CD4-positive, alpha-beta T cell treated with Interleukin-6 at 100 ng/mL for 8 hours (primary cell): Measurements from ENCODE around the gene LRWD1.

Source experiments
- DNase-seq: peaks from one replicate; pipeline ENCODE4 v3.0.0-alpha.2; 2020; ENCODE audit warnings: mixed read lengths, low spot score

LRWD1 gene

GRCh38 chr7:102464577-102465280 lies at the start of gene LRWD1, which contains the start of gene ALKBH4:
TSS of gene LRWD1 (plus strand) at chr7:102464984. CDS start at chr7:102465081, 97 bp downstream.
TSS of gene ALKBH4 (minus strand) at chr7:102464863. CDS start at chr7:102464836, 27 bp downstream.
- peak; percentile 94 for DNase-seq

- peak; percentile 73 for DNase-seq
Observed at GRCh38 chr7:102415685-102416225, 49.0 kb upstream of the LRWD1 start.

- DNase-seq: no peak
Observed at GRCh38 chr7:102416406-102416805, 48.4 kb upstream of the LRWD1 start.

- DNase-seq: peak; percentile 23
Observed at GRCh38 chr7:102417105-102417504, 47.7 kb upstream of the LRWD1 start.

GRCh38 chr7:102418592-102418991 lies 46.2 kb upstream of the LRWD1 start:
- no peak for DNase-seq

- DNase-seq: no peak
Observed at GRCh38 chr7:102421706-102422240, 43.0 kb upstream of the LRWD1 start.

GRCh38 chr7:102424129-102424551 lies 40.6 kb upstream of the LRWD1 start:
- DNase-seq: no peak

GRCh38 chr7:102424787-102425218 lies 40.0 kb upstream of the LRWD1 start:
- DNase-seq: no peak

- peak; percentile 88 for DNase-seq
Observed at GRCh38 chr7:102425639-102426267, 39.0 kb upstream of the LRWD1 start.

GRCh38 chr7:102426268-102427018 lies 38.3 kb upstream of the LRWD1 start:
- DNase-seq: peak; percentile 68

- DNase-seq: no peak
Observed at GRCh38 chr7:102427019-102427405, 37.8 kb upstream of the LRWD1 start.

GRCh38 chr7:102429141-102429899 lies 35.5 kb upstream of the LRWD1 start:
- no peak for DNase-seq

- peak; percentile 78 for DNase-seq
Observed at GRCh38 chr7:102431617-102432298, 33.0 kb upstream of the LRWD1 start.

- no peak for DNase-seq
Observed at GRCh38 chr7:102432442-102433218, 32.2 kb upstream of the LRWD1 start.

GRCh38 chr7:102433219-102434038 lies 31.4 kb upstream of the LRWD1 start, which contains the start of gene ORAI2:
TSS of gene ORAI2 (plus strand) at chr7:102433575. CDS start at chr7:102438957, 5,382 bp downstream.
- DNase-seq: peak; percentile 84

GRCh38 chr7:102434039-102434486 lies 30.7 kb upstream of the LRWD1 start:
- peak; percentile 13 for DNase-seq

- no peak for DNase-seq
Observed at GRCh38 chr7:102436118-102436517, 28.7 kb upstream of the LRWD1 start.

GRCh38 chr7:102439963-102440795 lies 24.6 kb upstream of the LRWD1 start:
- DNase-seq: no peak
